ENCODE measurements around the gene PRKCH. TPM values are rescaled to one million over a fixed set of nuclear protein-coding genes. Genes with fewer than 3 reads are reported as not detected.
A peak's percentile ranks its signal among the peaks of the same experiment; 100 is the strongest.

The PRKCH gene
- total and polyA plus RNA-seq, 8 donors, result 35.2 to 48.8 (median 43.1) TPM

DNA sequence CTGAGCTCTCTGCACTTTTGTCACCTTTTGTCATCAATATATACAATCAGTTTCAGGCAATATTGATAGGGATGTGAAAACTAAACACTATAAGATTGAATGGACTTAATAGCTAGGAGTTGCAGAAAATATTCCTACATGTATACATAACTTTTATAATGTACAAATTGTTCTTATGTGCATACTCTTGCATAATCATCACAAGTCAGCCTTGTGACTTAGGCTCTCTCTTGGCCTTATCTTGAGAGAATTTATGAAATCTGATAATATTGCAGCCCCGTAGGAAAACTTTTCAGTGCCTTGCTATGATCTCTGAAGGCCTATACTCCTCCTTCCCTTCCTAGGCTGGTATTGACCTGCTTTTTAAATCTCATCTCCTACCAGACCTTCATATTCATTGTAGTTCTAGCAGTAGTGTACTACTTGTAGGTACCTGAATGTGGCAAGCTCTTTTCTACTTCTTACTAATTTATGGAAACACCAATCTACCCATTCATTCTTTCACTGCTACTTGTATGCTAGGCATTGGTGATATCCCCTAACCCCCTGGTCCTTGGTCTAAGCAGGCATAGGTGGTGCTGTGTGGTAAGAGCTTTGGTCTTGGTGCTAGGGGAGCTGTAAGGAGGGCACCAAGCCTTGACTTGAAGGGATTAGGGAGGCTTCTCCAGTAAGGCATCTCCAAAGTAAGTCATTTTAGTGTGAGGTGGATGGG is 100.0 kb downstream of the PRKCH start:
- no peaks in the 10 kb centered on the region for H3K9me3 ChIP-seq
- H3K27ac ChIP-seq, result peak overlapping the region in 1 of 2 donors; percentile 28
- no peak for TF ChIP-seq CTCF (IDR thresholded peaks at IDR 0.05)
- peaks cover 0 to 52% of the 10 kb centered on the region in 2 donors for H3K4me1 ChIP-seq
- H3K27me3 ChIP-seq, result no peaks in the 10 kb centered on the region
- intact Hi-C loops (cut with DNase I), result no loop called here
- H3K4me3 ChIP-seq, result no peak overlapping the region
- H3K36me3 ChIP-seq, result no peaks in the 10 kb centered on the region
- ATAC-seq (peak; percentile 22), DNase-seq (no peak)

DNA sequence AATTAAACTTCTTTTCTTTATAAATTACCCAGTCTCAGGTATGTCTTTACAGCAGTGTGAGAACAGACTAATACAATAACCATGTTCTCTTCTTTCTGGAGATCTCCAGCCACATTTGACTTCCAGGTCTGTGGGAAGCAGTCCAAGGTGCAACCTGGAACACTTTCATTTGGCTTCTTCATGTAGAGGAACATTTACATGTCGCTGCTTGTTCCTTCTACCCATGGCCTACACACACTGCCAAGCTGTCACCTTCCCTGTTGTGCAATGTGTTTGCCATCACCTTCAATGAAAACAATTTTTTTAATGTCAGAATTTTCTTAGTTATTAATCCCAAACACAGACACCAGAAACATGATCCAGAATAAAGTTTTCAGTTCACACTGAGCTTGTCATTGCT is 104.7 kb downstream of the PRKCH start:
- no peaks in the 10 kb centered on the region for H3K9me3 ChIP-seq
- ATAC-seq, result peak; percentile 58
- H3K27ac ChIP-seq, result peak overlapping the region in 1 of 2 donors; percentile 2
- H3K27me3 ChIP-seq, result no peaks in the 10 kb centered on the region
- peaks cover 0 to 16% of the 10 kb centered on the region in 2 donors for H3K4me1 ChIP-seq
- no peak overlapping the region for H3K4me3 ChIP-seq
- intact Hi-C loops (cut with DNase I), result no loop called here
- TF ChIP-seq CTCF (IDR thresholded peaks at IDR 0.05), result no peak
- DNase-seq, result no peak
- H3K36me3 ChIP-seq, result no peaks in the 10 kb centered on the region

DNA sequence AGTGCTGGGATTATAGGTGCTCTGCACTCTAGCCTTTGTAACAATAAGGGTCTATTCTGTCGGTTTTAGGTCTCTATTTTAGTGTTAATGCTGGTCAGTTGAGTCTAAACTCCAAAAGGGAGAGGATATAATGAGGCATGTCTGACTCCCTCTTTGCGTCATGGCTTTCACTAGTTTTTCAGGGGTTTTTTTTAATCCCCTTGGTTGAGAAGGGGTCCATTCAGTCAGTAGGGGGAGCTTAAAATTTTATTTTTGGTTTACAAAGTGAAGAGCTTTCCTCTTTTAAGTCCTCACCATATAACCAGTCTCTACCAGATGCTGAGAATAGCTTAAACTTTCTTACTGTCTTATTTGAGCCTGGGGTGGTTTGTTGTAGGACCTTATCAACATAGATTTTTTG is 106.9 kb downstream of the PRKCH start:
- intact Hi-C loops (cut with DNase I), result no loop called here
- no peaks in the 10 kb centered on the region for H3K9me3 ChIP-seq
- ATAC-seq (no peak), DNase-seq (no peak)
- H3K4me1 ChIP-seq, result peaks cover 4 to 17% of the 10 kb centered on the region in 2 donors
- no peaks in the 10 kb centered on the region for H3K36me3 ChIP-seq
- no peaks in the 10 kb centered on the region for H3K27me3 ChIP-seq
- no peak overlapping the region for H3K4me3 ChIP-seq
- no peak overlapping the region for H3K27ac ChIP-seq
- TF ChIP-seq CTCF (IDR thresholded peaks at IDR 0.05), result no peak

DNA sequence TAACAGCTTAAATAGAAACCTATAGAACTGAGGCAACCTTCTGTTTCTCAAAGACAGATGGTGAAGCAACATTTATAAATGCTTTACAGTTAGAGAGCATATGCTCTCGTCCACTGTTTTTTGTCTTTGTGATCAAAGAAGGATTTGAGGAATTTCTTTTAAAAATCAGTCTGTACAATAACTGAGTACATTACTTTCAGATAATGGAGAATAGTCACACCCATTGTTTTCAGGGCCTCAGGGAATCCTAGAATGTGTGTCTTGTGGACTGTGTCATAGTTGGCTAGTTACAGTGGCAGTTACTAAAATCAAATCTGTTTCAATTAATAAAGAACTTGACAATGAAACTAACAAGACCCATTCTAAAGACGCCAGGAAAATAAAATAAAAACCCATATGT is 107.9 kb downstream of the PRKCH start:
- ATAC-seq (no peak), DNase-seq (no peak)
- Histone ChIP-seq H3K36me3 (no peaks in the 10 kb centered on the region), H3K27me3 (no peaks in the 10 kb centered on the region), H3K4me3 (no peak overlapping the region), H3K9me3 (no peaks in the 10 kb centered on the region), H3K27ac (no peak overlapping the region), H3K4me1 (peaks cover 4 to 27% of the 10 kb centered on the region in 2 donors)
- intact Hi-C loops (cut with DNase I), result no loop called here
- TF ChIP-seq CTCF (IDR thresholded peaks at IDR 0.05), result no peak

DNA sequence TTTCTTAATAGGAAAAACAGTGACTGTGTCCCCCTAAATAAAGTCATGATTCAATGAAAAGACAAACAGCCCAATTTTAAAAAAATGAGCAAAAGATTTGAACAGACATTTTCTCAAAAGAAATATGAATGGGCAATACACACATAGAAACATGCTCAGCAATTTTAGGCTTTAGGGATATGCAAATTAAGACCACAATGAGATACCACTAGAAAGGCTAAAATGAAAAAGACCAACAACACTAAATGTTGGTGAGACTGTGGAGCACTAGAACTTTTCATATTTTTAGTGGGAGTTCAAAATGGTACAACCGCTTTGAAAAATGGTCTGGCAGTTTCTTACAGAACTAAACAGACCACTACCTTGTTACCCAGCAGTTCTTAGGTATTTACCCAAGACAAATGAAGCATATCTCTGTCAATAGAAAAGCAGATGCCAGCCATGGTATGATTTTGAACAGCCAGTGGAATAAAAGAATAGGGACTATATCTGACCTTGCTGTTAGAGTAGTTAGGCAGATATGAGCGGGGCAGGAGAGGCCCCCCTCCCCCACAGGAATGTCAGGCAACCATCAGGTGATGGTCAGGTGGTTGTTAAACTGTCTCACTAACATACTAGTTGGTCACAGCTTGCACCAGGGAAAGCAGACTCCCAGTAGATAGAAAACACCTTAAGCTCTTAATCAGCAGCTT is 108.8 kb downstream of the PRKCH start:
- Histone ChIP-seq H3K36me3 (no peaks in the 10 kb centered on the region), H3K4me3 (no peak overlapping the region), H3K4me1 (peaks cover 4 to 34% of the 10 kb centered on the region in 2 donors), H3K9me3 (no peaks in the 10 kb centered on the region), H3K27ac (no peak overlapping the region), H3K27me3 (no peaks in the 10 kb centered on the region)
- intact Hi-C loops (cut with DNase I), result loop anchor here in 1 of 2 donors (10.0 kb wide), 1 partner anchor 105 kb away; the partner anchor contains the start of gene PRKCH
- DNase-seq, result no peak
- no peak for TF ChIP-seq CTCF (IDR thresholded peaks at IDR 0.05)
- no peak for ATAC-seq
